Epithelial cell of proximal tubule (primary cell): ENCODE measurements around the gene HDAC6. TPM values are rescaled to one million over a fixed set of nuclear protein-coding genes. Genes with fewer than 3 reads are reported as not detected.

Experiments used
- DNase-seq: peaks from one replicate; pipeline ENCODE4 v3.0.0-alpha.2; 2011; ENCODE audit warnings: low read depth
- H3K4me3 ChIP-seq: 2 replicates; pipeline ENCODE4 v1.5.1; 2011; ENCODE audit warnings: low read depth, mild to moderate bottlenecking, low read length
- CTCF ChIP-seq: conservative IDR thresholded peaks from 2 replicates; pipeline ENCODE4 v1.5.1; 2012; ENCODE audit warnings: low read depth, mild to moderate bottlenecking, low read length
- total RNA-seq: library from RNA; depleted of rRNA; stranded (reverse); fragments of >200 nt; gene quantifications from 2 replicates; pipeline ENCODE4 v1.2.3, GENCODE V29; 2015

The HDAC6 gene
- total RNA-seq, 1 donor from 2014 or later, result 30.8 TPM

DNA sequence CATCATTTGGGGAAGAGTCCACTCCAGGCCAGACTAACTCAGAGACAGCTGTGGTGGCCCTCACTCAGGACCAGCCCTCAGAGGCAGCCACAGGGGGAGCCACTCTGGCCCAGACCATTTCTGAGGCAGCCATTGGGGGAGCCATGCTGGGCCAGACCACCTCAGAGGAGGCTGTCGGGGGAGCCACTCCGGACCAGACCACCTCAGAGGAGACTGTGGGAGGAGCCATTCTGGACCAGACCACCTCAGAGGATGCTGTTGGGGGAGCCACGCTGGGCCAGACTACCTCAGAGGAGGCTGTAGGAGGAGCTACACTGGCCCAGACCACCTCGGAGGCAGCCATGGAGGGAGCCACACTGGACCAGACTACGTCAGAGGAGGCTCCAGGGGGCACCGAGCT is 21.2 kb downstream of the HDAC6 start:
- DNase-seq, result no peak
- no peak overlapping the region for H3K4me3 ChIP-seq
- no peak for TF ChIP-seq CTCF

DNA sequence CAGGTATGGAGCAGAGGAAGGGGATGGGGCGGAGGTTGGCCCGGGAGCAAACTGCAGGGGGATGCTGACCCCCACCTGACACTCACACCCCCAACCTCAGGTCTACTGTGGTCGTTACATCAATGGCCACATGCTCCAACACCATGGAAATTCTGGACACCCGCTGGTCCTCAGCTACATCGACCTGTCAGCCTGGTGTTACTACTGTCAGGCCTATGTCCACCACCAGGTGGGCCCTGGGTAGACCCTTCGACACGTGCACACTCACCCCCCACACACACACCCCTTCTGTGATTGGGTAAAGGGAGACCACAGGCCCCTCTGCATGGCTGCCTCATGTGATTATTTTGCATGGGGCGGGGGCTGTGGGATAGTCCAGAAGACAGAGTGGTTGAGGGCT is 22.2 kb downstream of the HDAC6 start:
- no peak for TF ChIP-seq CTCF
- DNase-seq, result no peak
- no peak overlapping the region for H3K4me3 ChIP-seq

DNA sequence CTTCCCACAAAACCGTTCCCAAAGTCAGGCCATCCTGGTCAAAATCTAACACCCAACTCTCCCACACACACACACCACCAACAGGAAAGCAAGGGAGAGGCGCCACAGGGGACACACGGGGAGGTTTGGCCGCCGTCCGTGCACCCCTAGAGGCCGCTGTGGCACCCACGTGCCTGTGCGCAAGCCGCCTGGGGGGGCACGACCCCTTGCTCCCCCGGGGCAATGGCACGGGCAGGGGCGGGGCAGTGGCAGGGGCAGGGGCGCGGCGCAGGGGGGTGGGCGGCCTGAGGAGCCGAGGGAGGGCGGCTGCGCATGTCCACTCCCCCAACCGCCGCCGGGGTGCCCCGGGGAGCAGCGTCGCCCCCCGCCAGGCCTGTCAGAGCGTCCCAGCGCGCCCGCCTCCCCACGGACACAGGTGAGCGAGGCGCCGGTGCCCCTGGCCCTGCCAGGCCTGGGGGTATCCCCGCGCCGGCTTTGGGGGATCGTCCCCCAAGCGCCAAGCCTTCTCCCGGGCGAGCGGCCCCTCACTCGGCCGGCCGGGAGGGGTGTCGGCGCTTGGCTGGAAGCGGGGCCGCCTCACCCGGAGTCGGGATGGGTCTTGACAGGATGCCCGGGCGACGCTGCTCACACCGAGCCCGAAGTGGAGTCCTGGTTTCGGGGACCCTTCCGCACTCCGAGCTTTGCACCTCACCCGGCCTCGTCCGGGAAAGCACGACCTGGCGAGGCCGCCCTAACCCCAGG is 24.4 kb downstream of the HDAC6 start, which contains the start of gene ERAS:
ERAS (plus strand) TSS at position 379 of the 741 bp plus-strand sequence. CDS start 2,611 bp downstream, outside the sequence.
- DNase-seq, result no peak
- no peak for TF ChIP-seq CTCF
- no peak within 1 kb of the TSS for H3K4me3 ChIP-seq

- H3K4me3 ChIP-seq, result no peak overlapping the region
- DNase-seq, result no peak
- no peak for TF ChIP-seq CTCF
Observed at GRCh38 chrX:48826876-48827653, 25.2 kb downstream of the HDAC6 start.

DNA sequence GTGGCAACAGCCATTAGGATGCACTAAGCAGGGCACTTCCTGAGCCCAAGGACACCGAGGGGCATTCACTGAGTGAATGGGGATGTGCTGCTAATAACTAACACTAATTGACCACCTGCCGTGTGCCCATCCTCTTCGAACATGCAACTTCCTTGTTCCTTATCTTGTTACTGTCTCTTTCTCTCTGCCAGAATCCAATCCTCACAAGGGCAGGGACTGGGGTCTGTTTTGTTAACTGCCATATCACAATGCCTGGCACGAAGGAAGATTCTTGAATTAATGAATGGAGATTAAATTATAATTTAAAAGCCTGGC is 25.7 kb downstream of the HDAC6 start:
- no peak for TF ChIP-seq CTCF
- DNase-seq, result no peak
- H3K4me3 ChIP-seq, result no peak overlapping the region

DNA sequence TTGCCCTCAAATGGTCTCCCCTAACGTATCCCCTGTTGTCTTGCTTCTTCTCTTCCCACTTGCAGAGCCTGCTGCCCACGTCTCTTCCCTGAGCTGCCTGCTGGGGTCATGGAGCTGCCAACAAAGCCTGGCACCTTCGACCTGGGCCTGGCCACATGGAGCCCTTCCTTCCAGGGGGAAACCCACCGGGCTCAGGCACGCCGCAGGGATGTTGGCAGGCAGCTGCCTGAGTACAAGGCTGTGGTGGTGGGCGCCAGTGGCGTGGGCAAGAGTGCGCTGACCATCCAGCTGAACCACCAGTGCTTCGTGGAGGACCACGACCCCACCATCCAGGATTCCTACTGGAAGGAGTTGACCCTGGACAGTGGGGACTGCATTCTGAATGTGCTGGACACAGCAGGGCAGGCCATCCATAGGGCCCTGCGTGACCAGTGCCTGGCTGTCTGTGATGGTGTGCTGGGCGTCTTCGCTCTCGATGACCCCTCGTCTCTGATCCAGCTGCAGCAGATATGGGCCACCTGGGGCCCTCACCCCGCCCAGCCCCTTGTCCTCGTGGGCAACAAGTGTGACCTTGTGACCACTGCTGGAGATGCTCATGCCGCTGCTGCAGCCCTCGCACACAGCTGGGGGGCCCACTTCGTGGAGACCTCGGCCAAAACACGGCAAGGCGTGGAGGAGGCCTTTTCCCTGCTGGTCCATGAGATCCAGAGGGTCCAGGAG is 27.3 kb downstream of the HDAC6 start:
- no peak for TF ChIP-seq CTCF
- DNase-seq, result no peak
- H3K4me3 ChIP-seq, result no peak overlapping the region
